ENCODE data around the gene ST6GALNAC4.

GRCh38 chr9:127873223-127873691, 43.6 kb downstream of the ST6GALNAC4 start:
- no peak for TF ChIP-seq KAT2A (conservative IDR thresholded peaks at IDR 0.05; ENCODE audit: control insufficient read depth, low read depth, low read length)
- no peak for TF ChIP-seq POLR2A (IDR thresholded peaks at IDR 0.05; ENCODE audit: low read depth, low read length)
- no peak for TF ChIP-seq EZH2 (IDR thresholded peaks at IDR 0.05; ENCODE audit: borderline replicate concordance, control insufficient read depth, low read depth, low read length)
- TF ChIP-seq MAX (IDR thresholded peaks at IDR 0.05; ENCODE audit: low read depth, low read length) = no peak
